ENCODE results near the gene CDH5.

The CDH5 gene

DNA sequence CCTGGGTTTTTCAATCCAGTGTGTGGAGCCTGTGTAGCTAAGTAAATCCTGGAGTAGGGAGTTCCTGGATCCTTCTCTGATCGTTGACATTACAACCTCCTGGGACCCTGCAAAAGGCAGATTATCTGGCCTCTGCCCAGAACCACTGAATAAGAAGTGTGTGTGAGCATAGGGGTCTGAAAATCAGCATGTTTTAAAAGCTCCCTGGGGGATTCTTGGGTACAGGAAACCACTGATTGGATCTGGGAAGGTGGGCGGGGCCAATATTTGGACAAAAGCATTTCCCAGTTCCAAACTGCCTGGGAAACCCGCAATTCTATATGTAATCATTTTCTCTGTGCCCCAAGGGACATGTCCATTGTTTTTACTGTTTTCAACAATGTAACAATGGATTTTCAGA, 33.4 kb downstream of the CDH5 start:
- TF ChIP-seq POLR2AphosphoS5 (IDR thresholded peaks at IDR 0.05; ENCODE audit: low read depth, low read length), result no peak
- TF ChIP-seq TAF1 (IDR thresholded peaks at IDR 0.05; ENCODE audit: borderline replicate concordance, insufficient read depth, low read length), result no peak
- TF ChIP-seq, protein P1, sequence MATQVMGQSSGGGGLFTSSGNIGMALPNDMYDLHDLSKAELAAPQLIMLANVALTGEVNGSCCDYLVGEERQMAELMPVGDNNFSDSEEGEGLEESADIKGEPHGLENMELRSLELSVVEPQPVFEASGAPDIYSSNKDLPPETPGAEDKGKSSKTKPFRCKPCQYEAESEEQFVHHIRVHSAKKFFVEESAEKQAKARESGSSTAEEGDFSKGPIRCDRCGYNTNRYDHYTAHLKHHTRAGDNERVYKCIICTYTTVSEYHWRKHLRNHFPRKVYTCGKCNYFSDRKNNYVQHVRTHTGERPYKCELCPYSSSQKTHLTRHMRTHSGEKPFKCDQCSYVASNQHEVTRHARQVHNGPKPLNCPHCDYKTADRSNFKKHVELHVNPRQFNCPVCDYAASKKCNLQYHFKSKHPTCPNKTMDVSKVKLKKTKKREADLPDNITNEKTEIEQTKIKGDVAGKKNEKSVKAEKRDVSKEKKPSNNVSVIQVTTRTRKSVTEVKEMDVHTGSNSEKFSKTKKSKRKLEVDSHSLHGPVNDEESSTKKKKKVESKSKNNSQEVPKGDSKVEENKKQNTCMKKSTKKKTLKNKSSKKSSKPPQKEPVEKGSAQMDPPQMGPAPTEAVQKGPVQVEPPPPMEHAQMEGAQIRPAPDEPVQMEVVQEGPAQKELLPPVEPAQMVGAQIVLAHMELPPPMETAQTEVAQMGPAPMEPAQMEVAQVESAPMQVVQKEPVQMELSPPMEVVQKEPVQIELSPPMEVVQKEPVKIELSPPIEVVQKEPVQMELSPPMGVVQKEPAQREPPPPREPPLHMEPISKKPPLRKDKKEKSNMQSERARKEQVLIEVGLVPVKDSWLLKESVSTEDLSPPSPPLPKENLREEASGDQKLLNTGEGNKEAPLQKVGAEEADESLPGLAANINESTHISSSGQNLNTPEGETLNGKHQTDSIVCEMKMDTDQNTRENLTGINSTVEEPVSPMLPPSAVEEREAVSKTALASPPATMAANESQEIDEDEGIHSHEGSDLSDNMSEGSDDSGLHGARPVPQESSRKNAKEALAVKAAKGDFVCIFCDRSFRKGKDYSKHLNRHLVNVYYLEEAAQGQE (IDR thresholded peaks at IDR 0.05; ENCODE audit: insufficient read depth in 1 of 2, low read depth in 2 of 2, low read length in 2 of 2), result no peak
- TF ChIP-seq FOXP2 (optimal IDR thresholded peaks at IDR 0.05; ENCODE audit: borderline replicate concordance, extremely low read depth, extremely low read length, insufficient read depth), result no peak
- no peak for TF ChIP-seq SIN3A (IDR thresholded peaks at IDR 0.05; ENCODE audit: borderline replicate concordance, insufficient read depth, low read length)

DNA sequence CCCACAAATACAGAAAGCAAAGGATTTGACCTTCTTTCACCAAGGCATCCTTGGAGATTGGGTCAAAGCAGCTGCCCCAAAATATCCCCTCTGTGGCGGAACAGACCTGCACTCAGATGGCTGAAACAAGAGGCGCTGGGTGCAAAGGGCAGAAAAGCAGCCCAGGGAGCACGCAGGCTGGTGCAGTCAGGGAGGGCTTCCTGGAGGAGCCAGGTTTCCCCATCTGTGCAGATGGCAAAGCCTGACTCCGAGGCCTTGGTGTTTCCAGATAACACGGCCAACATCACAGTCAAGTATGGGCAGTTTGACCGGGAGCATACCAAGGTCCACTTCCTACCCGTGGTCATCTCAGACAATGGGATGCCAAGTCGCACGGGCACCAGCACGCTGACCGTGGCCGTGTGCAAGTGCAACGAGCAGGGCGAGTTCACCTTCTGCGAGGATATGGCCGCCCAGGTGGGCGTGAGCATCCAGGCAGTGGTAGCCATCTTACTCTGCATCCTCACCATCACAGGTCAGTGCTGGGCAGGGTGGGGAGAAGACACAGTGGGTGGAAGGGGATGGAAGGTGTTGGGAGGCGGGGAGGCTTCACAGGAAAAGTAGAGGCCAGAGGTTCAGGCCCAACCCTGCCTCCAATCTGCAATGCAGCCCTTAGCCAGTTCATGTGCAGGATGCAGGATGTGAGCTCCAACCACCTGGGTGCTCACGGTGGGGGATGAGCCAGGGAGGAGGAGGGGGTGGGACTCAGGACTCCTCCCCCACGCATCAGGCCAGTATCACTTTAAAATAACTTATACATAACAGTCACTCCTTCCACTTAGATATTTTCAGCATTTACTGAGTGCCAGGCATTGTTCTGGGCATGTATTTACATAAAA, 34.3 kb downstream of the CDH5 start:
- TF ChIP-seq SIN3A (IDR thresholded peaks at IDR 0.05; ENCODE audit: borderline replicate concordance, insufficient read depth, low read length) (no peak), FOXP2 (optimal IDR thresholded peaks at IDR 0.05; ENCODE audit: borderline replicate concordance, extremely low read depth, extremely low read length, insufficient read depth) (no peak), TAF1 (IDR thresholded peaks at IDR 0.05; ENCODE audit: borderline replicate concordance, insufficient read depth, low read length) (no peak), POLR2AphosphoS5 (IDR thresholded peaks at IDR 0.05; ENCODE audit: low read depth, low read length) (no peak)
- TF ChIP-seq, protein P1 (IDR thresholded peaks at IDR 0.05; ENCODE audit: insufficient read depth in 1 of 2, low read depth in 2 of 2, low read length in 2 of 2), result no peak

DNA sequence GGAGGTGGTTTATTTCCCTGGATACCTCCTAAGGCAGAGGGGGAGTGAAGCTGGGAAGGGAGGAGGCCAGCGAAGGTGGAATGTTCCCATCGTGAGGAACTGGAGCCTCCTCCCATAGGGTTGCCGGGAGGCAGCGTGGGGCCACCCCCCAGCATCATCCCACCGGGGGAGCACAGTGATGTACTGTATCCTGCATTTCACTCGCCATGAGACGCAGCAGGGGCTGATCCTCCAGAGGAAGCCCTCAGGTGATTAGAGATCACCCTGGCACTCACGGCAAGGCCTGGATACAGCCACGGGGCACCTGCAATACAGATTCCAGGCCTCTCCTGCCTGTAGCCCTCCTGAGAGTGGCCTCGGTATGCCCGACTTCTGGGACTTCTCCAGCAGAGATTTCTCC, 35.1 kb downstream of the CDH5 start:
- TF ChIP-seq POLR2AphosphoS5 (IDR thresholded peaks at IDR 0.05; ENCODE audit: low read depth, low read length) (no peak), SIN3A (IDR thresholded peaks at IDR 0.05; ENCODE audit: borderline replicate concordance, insufficient read depth, low read length) (no peak), FOXP2 (optimal IDR thresholded peaks at IDR 0.05; ENCODE audit: borderline replicate concordance, extremely low read depth, extremely low read length, insufficient read depth) (no peak), TAF1 (IDR thresholded peaks at IDR 0.05; ENCODE audit: borderline replicate concordance, insufficient read depth, low read length) (no peak)
- TF ChIP-seq, protein P1 (IDR thresholded peaks at IDR 0.05; ENCODE audit: insufficient read depth in 1 of 2, low read depth in 2 of 2, low read length in 2 of 2), result no peak

DNA sequence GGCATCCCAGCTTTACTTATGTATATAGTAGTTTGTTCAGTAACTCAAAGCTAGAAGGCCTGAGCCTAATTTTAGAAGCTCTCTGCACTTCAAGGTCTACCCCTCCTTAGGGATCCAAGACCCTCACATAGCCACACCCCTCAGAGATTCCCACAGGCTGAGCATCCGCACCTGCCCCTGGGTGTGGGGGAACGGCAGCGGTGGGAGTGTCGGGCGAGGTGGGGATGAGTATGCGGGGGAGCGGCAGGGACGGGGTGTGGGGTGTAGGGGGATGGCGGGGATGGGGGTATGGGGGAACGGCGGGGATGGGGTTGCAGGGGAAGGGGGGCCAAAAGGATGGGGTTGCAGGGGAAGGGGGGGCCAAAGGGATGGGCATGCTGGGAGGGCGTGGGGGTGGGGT, 35.7 kb downstream of the CDH5 start:
- TF ChIP-seq, protein P1 (IDR thresholded peaks at IDR 0.05; ENCODE audit: insufficient read depth in 1 of 2, low read depth in 2 of 2, low read length in 2 of 2), result no peak
- TF ChIP-seq TAF1 (IDR thresholded peaks at IDR 0.05; ENCODE audit: borderline replicate concordance, insufficient read depth, low read length) (no peak), POLR2AphosphoS5 (IDR thresholded peaks at IDR 0.05; ENCODE audit: low read depth, low read length) (no peak), SIN3A (IDR thresholded peaks at IDR 0.05; ENCODE audit: borderline replicate concordance, insufficient read depth, low read length) (no peak), FOXP2 (optimal IDR thresholded peaks at IDR 0.05; ENCODE audit: borderline replicate concordance, extremely low read depth, extremely low read length, insufficient read depth) (no peak)

Data from PFSK-1 (cell line).